ENCODE results near the gene TACR2.

The TACR2 gene

GRCh38 chr10:69418052-69418752, 1.5 kb upstream of the TACR2 start:
- DNase-seq: no peak

- no peak for DNase-seq
Observed at GRCh38 chr10:69417542-69417941, 824 bp upstream of the TACR2 start.

DNA sequence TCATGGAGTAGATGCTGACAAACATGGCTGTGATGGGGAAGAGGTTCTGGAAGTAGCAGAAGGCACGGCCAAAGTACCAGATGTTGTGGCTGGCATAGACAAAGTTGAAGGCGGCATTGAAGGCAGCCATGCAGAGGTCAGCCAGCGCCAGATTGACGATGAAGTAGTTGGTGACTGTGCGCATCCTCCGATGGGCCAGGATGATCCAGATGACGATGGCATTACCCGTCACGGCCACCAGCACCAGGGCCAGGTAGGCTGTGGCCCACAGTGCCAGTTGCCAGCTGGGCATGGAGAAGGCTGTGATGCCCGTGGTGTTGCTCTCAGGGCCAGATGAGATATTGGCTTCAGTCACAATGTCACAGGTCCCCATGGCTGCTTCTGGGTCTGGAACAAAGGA, 767 bp downstream of the TACR2 start:
- no peak for DNase-seq

DNA sequence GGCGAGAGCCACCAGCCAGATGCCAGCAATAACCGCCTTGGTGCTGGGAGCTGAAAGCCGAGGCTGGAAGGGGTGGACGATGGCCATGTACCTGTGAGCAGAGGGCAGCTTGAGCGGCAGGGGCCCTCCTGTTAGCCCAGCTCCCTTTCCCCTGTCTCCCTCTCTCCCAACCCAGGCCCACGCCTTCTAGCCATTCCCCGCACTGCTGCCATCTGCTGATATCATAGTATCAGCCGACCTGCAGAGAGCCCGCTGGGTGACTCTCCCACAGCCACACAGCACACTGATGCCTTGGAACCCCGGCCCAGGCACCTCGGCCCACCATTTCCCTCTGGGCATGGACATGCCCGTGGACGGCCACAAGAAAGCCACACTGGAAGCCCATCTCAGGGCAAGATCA, 1.7 kb downstream of the TACR2 start:
- DNase-seq: no peak

GRCh38 chr10:69414036-69415018, 2.4 kb downstream of the TACR2 start:
- no peak for DNase-seq

- peak; percentile 86 for DNase-seq
Observed at GRCh38 chr10:69413221-69413865, 3.4 kb downstream of the TACR2 start.

GRCh38 chr10:69412232-69412790, 4.4 kb downstream of the TACR2 start:
- no peak for DNase-seq

- DNase-seq: peak; percentile 83
Observed at GRCh38 chr10:69411476-69411875, 5.2 kb downstream of the TACR2 start.

DNA sequence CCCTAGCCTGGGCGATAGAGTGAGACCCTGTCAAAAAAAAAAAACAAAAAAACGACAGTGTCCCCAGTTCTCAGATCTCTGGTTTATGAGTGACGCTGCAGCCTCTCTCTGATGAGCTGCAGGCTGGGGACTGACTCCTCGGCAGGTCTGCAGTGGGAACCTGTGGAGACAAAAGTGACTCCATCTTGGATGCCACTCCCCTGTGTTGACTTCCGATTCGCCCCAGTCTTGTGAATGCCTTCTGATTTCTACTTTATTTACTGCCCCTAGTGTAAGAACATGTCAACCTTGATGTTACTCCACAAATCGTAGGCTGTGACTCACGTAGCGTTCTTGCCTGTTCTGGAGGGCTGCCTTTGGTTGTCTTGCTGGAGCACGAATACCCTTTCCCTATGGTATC, 6.2 kb downstream of the TACR2 start:
- DNase-seq: no peak

DNA sequence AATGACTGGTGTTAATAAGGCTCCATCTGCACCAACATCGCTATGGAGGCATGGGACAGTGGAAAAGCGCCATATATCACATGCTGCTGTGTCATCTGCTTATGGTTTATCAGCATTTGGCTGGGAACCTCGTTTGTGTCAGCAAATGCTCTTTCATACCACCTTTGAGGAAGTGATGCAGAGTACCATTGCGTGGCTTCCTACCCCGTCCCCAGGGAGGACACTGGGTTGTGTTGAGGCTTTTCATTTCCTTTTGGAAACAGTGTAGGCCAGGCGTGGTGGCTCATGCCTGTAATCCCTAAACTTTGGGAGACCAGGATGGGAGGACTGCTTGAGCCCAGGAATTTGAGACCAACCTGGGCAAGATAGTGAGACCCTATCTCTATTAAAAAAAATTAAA, 6.8 kb downstream of the TACR2 start:
- no peak for DNase-seq

GRCh38 chr10:69409176-69409495, 7.6 kb downstream of the TACR2 start:
- DNase-seq: no peak

- DNase-seq: peak; percentile 96
Observed at GRCh38 chr10:69408318-69409175, 8.2 kb downstream of the TACR2 start.

DNA sequence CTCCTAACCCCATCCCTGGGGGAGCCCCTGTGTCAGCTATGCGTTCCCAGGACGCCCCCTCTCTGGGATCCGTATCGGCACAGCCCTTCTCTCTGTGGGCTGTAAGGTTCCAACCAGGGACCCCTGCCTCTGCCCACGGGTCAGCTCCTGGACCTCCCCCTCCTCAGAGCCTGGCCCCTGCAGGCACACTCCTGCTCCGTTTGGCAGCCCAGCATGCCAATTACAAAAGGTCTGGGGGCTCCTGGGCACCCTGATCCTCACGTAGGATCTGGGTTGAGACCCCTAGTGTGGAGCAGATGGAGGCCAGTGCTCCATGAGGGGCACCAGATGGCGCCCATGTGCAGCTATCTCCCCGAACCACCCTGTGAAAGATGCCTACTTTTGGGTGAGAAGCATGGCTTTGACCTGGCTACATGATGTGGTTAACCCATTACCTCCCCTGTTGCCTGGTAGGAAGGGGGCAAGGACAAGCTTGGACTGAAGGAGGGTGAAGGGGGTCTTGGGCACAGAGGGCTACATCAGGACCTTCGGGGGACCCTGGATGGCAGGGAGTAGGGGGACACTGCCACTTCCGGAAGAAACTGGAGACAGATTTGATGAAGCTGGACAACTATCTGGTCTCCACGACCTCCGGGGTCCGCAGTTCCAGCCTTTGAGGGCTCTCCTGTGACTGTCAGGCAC, 9.0 kb downstream of the TACR2 start:
- no peak for DNase-seq

DNA sequence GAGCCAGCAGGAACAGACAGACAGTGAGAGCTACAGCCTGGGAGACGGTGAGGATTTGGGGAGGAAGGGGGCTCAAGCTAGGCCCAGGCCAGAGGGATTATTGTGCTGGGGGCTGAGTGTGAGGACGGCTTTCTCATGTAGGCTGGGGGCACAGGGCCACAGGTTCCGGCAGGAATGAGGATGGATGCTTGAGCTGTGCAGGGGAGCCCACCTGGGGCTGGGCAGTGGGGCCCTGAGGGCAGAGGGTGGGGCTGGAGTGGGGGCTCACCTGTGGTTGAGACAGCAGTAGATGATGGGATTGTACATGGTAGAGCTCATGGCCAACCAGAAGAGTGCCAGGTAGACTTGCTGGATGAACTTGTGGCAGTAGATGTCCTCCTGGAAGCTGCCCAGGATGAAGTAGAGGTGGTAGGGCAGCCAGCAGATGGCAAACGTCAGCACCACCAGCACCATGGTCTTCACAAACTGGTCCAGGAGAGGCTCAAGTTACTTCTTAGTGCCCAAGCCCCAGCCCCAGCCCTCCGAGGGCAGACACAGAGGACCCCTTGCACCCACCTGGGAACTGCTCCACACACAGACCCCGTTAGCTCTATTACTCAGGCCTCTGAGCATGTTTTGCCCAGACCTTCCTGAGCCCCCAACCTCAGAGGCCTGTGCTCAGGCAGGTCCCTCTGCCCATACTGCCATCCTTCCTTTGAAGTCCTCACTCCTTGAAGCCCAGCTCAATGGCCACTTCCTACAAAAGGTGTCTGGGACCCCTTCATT, 9.7 kb downstream of the TACR2 start:
- DNase-seq: no peak

DNA sequence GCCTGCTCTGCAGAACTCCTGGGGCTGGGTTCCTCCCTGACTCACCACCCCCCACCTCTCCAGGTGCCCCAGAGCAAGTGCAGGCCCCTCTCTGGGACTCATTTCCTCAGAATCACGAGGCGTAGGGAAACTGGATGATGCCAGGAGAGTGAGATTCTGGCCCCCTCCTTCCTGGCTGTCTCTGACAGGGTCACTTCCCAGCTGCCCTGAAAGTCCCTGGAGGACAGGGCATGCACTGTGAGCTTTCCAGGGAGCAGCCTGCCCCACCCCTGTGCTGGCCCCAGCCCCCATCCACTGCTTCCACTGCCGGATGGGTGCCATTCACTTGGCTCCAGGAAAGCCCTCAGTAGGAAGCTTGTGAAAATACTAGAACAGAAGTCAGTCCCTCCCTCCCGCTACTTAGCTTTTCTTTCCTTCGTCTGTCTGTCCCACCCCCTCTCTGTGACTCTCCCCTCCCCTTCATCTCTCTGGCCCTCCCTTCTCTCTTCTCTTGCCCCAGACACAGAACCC, 10.4 kb downstream of the TACR2 start:
- peak; percentile 69 for DNase-seq

GRCh38 chr10:69405221-69405620, 11.5 kb downstream of the TACR2 start:
- no peak for DNase-seq

- no peak for DNase-seq
Observed at GRCh38 chr10:69404786-69405185, 11.9 kb downstream of the TACR2 start.

DNA sequence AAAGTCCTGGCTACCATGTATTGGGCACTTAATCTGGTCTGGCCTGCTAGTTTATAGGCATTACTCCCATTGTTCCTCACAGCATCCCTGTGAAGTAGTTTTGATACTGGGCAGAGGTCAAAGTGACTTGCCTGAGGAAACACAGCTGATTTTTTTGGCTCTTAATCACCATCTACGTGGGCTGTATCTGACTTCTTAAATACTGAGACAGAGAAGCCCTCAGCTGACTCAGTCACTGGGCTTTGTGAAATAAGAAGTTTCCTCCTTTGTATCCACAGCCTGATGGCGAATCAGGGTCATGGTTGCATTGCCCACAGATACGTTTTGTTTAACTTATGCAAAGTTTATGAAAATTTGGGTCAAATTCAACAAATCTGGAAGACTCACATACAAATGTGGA, 13.2 kb downstream of the TACR2 start:
- DNase-seq: no peak

GRCh38 chr10:69403066-69403465, 13.7 kb downstream of the TACR2 start:
- no peak for DNase-seq

DNA sequence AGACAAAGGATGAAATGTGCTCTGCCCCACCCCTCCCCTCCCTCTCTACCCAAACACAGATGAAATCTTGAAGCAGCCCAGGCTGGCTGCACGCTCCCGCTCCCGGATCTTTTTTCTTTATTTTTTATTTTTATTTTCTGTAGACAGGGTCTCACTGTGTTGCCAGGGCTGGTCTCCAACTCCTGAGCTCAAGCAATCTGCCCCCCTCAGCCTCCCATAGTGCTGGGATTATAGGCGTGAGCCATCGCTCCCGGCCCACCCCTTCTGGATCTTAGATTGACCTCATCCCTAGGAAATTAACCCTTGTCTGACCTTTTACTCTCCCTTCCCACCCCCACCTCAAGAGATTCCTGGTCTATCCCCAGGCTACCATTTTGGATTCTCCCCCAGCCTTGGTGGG, 14.3 kb downstream of the TACR2 start:
- no peak for DNase-seq

DNA sequence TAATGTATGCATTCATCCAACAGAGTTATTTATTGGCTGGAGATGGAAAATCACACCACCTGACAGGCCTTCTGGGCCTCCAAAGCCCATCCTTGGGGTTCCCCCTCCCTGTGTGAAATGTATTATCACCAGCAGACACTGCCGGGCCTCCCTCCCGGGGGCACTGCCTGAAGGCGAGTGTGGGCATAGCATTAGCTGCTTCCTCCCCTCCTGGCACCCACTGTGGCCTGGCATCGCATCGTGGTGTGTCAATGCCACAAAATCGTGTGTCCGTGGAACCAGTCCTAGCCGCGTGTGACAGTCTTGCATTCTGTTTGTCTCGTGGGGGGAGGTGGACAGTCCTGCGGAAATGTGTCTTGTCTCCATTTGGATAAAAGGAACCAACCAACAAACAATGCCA, 15.3 kb downstream of the TACR2 start:
- no peak for DNase-seq

All from islet precursor cell (in vitro differentiated cells).